ENCODE measurements around the gene VWA5B2.

The VWA5B2 gene

GRCh38 chr3:184222521-184222920 is 6.9 kb upstream of the VWA5B2 start:
- DNase-seq (ENCODE audit: extremely low read depth in 1 of 2, low read depth in 1 of 2), result no peak

GRCh38 chr3:184223946-184224345 is 5.4 kb upstream of the VWA5B2 start:
- DNase-seq (ENCODE audit: extremely low read depth in 1 of 2, low read depth in 1 of 2), result no peak

GRCh38 chr3:184227481-184227935 is 1.9 kb upstream of the VWA5B2 start:
- peak; percentile 13 to 28 for DNase-seq (ENCODE audit: extremely low read depth in 1 of 2, low read depth in 1 of 2)

GRCh38 chr3:184228376-184229137 is 828 bp upstream of the VWA5B2 start:
- DNase-seq (ENCODE audit: extremely low read depth in 1 of 2, low read depth in 1 of 2), result no peak

GRCh38 chr3:184230081-184230602 is 757 bp downstream of the VWA5B2 start:
- DNase-seq (ENCODE audit: extremely low read depth in 1 of 2, low read depth in 1 of 2), result no peak

GRCh38 chr3:184230603-184231528 is 1.5 kb downstream of the VWA5B2 start:
- DNase-seq (ENCODE audit: extremely low read depth in 1 of 2, low read depth in 1 of 2), result no peak

- no peak for DNase-seq (ENCODE audit: extremely low read depth in 1 of 2, low read depth in 1 of 2)
Observed at GRCh38 chr3:184231671-184232070, 2.3 kb downstream of the VWA5B2 start.

GRCh38 chr3:184233127-184233843 is 3.9 kb downstream of the VWA5B2 start:
- no peak for DNase-seq (ENCODE audit: extremely low read depth in 1 of 2, low read depth in 1 of 2)

GRCh38 chr3:184234224-184234623 is 4.8 kb downstream of the VWA5B2 start:
- no peak for DNase-seq (ENCODE audit: extremely low read depth in 1 of 2, low read depth in 1 of 2)

GRCh38 chr3:184234671-184235380 is 5.4 kb downstream of the VWA5B2 start:
- DNase-seq (ENCODE audit: extremely low read depth in 1 of 2, low read depth in 1 of 2), result no peak

GRCh38 chr3:184235381-184236032 is 6.1 kb downstream of the VWA5B2 start:
- no peak for DNase-seq (ENCODE audit: extremely low read depth in 1 of 2, low read depth in 1 of 2)

GRCh38 chr3:184236033-184236410 is 6.6 kb downstream of the VWA5B2 start:
- DNase-seq (ENCODE audit: extremely low read depth in 1 of 2, low read depth in 1 of 2), result no peak

- no peak for DNase-seq (ENCODE audit: extremely low read depth in 1 of 2, low read depth in 1 of 2)
Observed at GRCh38 chr3:184236636-184237035, 7.3 kb downstream of the VWA5B2 start.

GRCh38 chr3:184237211-184237610 is 7.8 kb downstream of the VWA5B2 start:
- DNase-seq (ENCODE audit: extremely low read depth in 1 of 2, low read depth in 1 of 2), result no peak

GRCh38 chr3:184237807-184238206 is 8.4 kb downstream of the VWA5B2 start:
- no peak for DNase-seq (ENCODE audit: extremely low read depth in 1 of 2, low read depth in 1 of 2)

GRCh38 chr3:184238246-184238818 is 8.9 kb downstream of the VWA5B2 start:
- no peak for DNase-seq (ENCODE audit: extremely low read depth in 1 of 2, low read depth in 1 of 2)

GRCh38 chr3:184239221-184239620 is 9.8 kb downstream of the VWA5B2 start:
- DNase-seq (ENCODE audit: extremely low read depth in 1 of 2, low read depth in 1 of 2), result no peak

GRCh38 chr3:184239708-184240107 is 10.3 kb downstream of the VWA5B2 start:
- no peak for DNase-seq (ENCODE audit: extremely low read depth in 1 of 2, low read depth in 1 of 2)

- no peak for DNase-seq (ENCODE audit: extremely low read depth in 1 of 2, low read depth in 1 of 2)
Observed at GRCh38 chr3:184240384-184241140, 11.2 kb downstream of the VWA5B2 start.

All from stimulated activated CD8-positive, alpha-beta memory T cell treated with anti-CD3 and anti-CD28 coated beads, Interleukin-7, amount 100 ng/mL, for 48 hours (primary cell).